ENCODE results near the gene C12orf54. TPM values are rescaled to one million over a fixed set of nuclear protein-coding genes. Genes with fewer than 3 reads are reported as not detected.

Gene C12orf54
- polyA plus RNA-seq, 3 donors from 2014 or later: not detected

GRCh38 chr12:48527891-48528670 is 45.8 kb downstream of the C12orf54 start:
- H3K4me1 Mint-ChIP-seq: peaks cover 6 to 11% of the 10 kb centered on the region in 2 donors
- H3K36me3 Mint-ChIP-seq: no peaks in the 10 kb centered on the region
- peaks cover 0 to 2% (median 0%) of the 10 kb centered on the region in 6 donors for H3K9me3 Mint-ChIP-seq
- H3K4me3 Mint-ChIP-seq: no peak overlapping the region
- no peak overlapping the region for H3K27ac Mint-ChIP-seq
- peaks cover 0 to 3% (median 0%) of the 10 kb centered on the region in 3 donors for H3K27me3 Mint-ChIP-seq (ENCODE audit: low read depth in 3 of 3)
- no peak for DNase-seq

GRCh38 chr12:48532601-48533000 is 50.3 kb downstream of the C12orf54 start:
- Mint-ChIP-seq H3K9me3 (peaks cover 0 to 2% (median 0%) of the 10 kb centered on the region in 6 donors), H3K27ac (no peak overlapping the region), H3K4me3 (no peak overlapping the region), H3K36me3 (no peaks in the 10 kb centered on the region), H3K27me3 (ENCODE audit: low read depth in 3 of 3) (peaks cover 2 to 3% (median 2%) of the 10 kb centered on the region in 3 donors), H3K4me1 (peaks cover 6 to 11% of the 10 kb centered on the region in 2 donors)
- no peak for DNase-seq

- Mint-ChIP-seq H3K27me3 (ENCODE audit: low read depth in 3 of 3) (peaks cover 2 to 3% (median 3%) of the 10 kb centered on the region in 3 donors), H3K4me3 (no peak overlapping the region), H3K36me3 (no peaks in the 10 kb centered on the region), H3K4me1 (peaks cover 6 to 11% of the 10 kb centered on the region in 2 donors), H3K9me3 (peaks cover 0 to 2% (median 0%) of the 10 kb centered on the region in 6 donors), H3K27ac (no peak overlapping the region)
- DNase-seq: no peak
Measured at GRCh38 chr12:48536602-48537001, 54.3 kb downstream of the C12orf54 start.

GRCh38 chr12:48542300-48542928 is 60.1 kb downstream of the C12orf54 start:
- no peaks in the 10 kb centered on the region for H3K36me3 Mint-ChIP-seq
- DNase-seq: peak in 2 of 3 donors; percentile 4 to 12
- no peak overlapping the region for H3K4me3 Mint-ChIP-seq
- no peaks in the 10 kb centered on the region for H3K9me3 Mint-ChIP-seq
- no peak overlapping the region for H3K27ac Mint-ChIP-seq
- peaks cover 0 to 7% (median 3%) of the 10 kb centered on the region in 3 donors for H3K27me3 Mint-ChIP-seq (ENCODE audit: low read depth in 3 of 3)
- H3K4me1 Mint-ChIP-seq: no peaks in the 10 kb centered on the region

- Mint-ChIP-seq H3K36me3 (no peaks in the 10 kb centered on the region), H3K4me1 (no peaks in the 10 kb centered on the region), H3K27me3 (ENCODE audit: low read depth in 3 of 3) (peaks cover 2 to 13% (median 13%) of the 10 kb centered on the region in 3 donors), H3K4me3 (no peak overlapping the region), H3K27ac (no peak overlapping the region), H3K9me3 (peaks cover 0 to 3% (median under 1%) of the 10 kb centered on the region in 6 donors)
- DNase-seq: no peak
Measured at GRCh38 chr12:48545833-48546469, 63.7 kb downstream of the C12orf54 start.

Other genes starting within 250 kb of the C12orf54 start
- gene ZNF641, start 131.6 kb upstream of the C12orf54 start, polyA plus RNA-seq: 10 to 100 TPM in 2 of 3 donors, 1 to 10 TPM in 1; 9.4 to 26.3 (median 14.5) TPM
- not detected for gene ANP32D, start 9.9 kb upstream of the C12orf54 start, polyA plus RNA-seq
- gene OR8S1, start 43.1 kb downstream of the C12orf54 start, polyA plus RNA-seq: not detected
- gene LALBA, start 87.5 kb downstream of the C12orf54 start, polyA plus RNA-seq: not detected
- 10 to 100 TPM; 36.7 to 51.4 (median 40.1) TPM for gene KANSL2, start 199.7 kb downstream of the C12orf54 start, polyA plus RNA-seq
- gene CCNT1, start 234.2 kb downstream of the C12orf54 start, polyA plus RNA-seq: 10 to 100 TPM in 1 of 3 donors, 1 to 10 TPM in 2; 5.5 to 27.1 (median 9.6) TPM